Left lung (tissue), 10 donors: ENCODE measurements around the gene GRXCR1. TPM values are rescaled to one million over a fixed set of nuclear protein-coding genes. Genes with fewer than 3 reads are reported as not detected.

Source experiments
- ATAC-seq: fragments of 200-7000 bp; cut with Tn5 transposase; one replicate; pipeline ENCODE4 v1.9.1; 2020; ENCODE audit warnings: moderate library complexity
- DNase-seq, 4 donors: peaks; one replicate each; pipeline ENCODE4 v3.0.0-alpha.2; 2013 to 2020
- H3K27ac ChIP-seq, 2 donors: fragments of 200-600 bp; sonication (generic) in 1 of 2; one replicate each; pipeline versions ENCODE4 v1.5.0 to v1.8.0; 2020 to 2021
- H3K27me3 ChIP-seq, 2 donors: fragments of 200-600 bp; sonication (generic) in 1 of 2; one replicate each; pipeline versions ENCODE4 v1.5.0 to v1.8.0; 2020 to 2021
- H3K36me3 ChIP-seq, 2 donors: fragments of 200-600 bp; sonication (generic) in 1 of 2; one replicate each; pipeline versions ENCODE4 v1.5.0 to v1.8.0; 2020 to 2021
- H3K4me1 ChIP-seq, 2 donors: fragments of 200-600 bp; one replicate each; pipeline ENCODE4 v1.8.0; 2021
- H3K4me3 ChIP-seq, 2 donors: fragments of 200-600 bp; sonication (generic) in 1 of 2; one replicate each; pipeline versions ENCODE4 v1.5.0 to v1.8.0; 2020 to 2021; ENCODE audit warnings: mild to moderate bottlenecking in 1 of 2
- H3K9me3 ChIP-seq, 2 donors: fragments of 200-600 bp; sonication (generic) in 1 of 2; one replicate each; pipeline versions ENCODE4 v1.5.0 to v1.8.0; 2020 to 2021
- CTCF ChIP-seq, 2 donors: fragments of 200-600 bp; sonication (generic) in 1 of 2; IDR thresholded peaks; one replicate each; pipeline versions ENCODE4 v1.5.0 to v1.8.0; 2021; ENCODE audit warnings: antibody characterized with exemption in 2 of 2
- intact Hi-C, 2 donors: fragments of 100-400 bp; cut with DNase I; formaldehyde crosslinking; loops; one replicate each; pipeline versions ENCODE4 v1.11.2 to v1.14.2; 2022
- polyA plus RNA-seq, 6 donors: library from polyadenylated mRNA; unstranded; fragments of 120-200 nt; gene quantifications; one replicate each; pipeline ENCODE4 v1.2.1, GENCODE V29; 2013; ENCODE audit not compliant: insufficient read length in 6 of 6
- total RNA-seq, 2 donors: library from RNA; stranded (reverse); fragmentation: NEBNext Ultra II Directional; extraction: Animal tissue kit (Norgen Biotek cat#: 25700); gene quantifications; one replicate each; pipeline ENCODE4 v1.2.1, GENCODE V29; 2021
- donor health status: DM: no; HTN: yes; CAD: no.
- donor health status: DM: no; HTN: no; CAD: no.

The GRXCR1 gene
- total and polyA plus RNA-seq, 8 donors = not detected

DNA sequence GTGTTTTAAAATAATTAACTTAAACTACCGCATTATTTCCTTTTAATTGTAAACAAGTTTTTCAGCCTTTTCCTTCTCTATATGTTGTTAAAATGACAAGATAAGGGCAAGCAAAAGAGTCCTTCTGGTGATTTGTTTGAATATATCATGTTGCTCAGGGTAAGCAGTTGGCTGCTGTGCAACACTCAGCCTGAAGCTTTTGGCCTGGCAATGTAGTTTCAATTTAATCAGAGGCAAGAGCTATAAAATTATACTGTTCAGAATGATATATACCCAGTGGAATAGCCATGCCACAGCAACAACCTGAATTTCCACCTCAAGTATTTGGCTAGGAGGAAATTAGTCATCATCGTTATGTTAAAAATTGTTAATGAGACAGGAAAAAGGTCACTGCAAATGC lies 53.4 kb downstream of the GRXCR1 start:
- TF ChIP-seq CTCF (IDR thresholded peaks at IDR 0.05) = no peak
- intact Hi-C loops = no loop called here
- Histone ChIP-seq H3K4me1 (no peaks in the 10 kb centered on the region), H3K27me3 (no peaks in the 10 kb centered on the region), H3K36me3 (no peaks in the 10 kb centered on the region), H3K27ac (no peak overlapping the region), H3K9me3 (no peaks in the 10 kb centered on the region), H3K4me3 (no peak overlapping the region)
- DNase-seq (no peak), ATAC-seq (no peak)

GRCh38 chr4:42953321-42953720 lies 60.8 kb downstream of the GRXCR1 start:
- H3K9me3 ChIP-seq = no peaks in the 10 kb centered on the region
- no peaks in the 10 kb centered on the region for H3K4me1 ChIP-seq
- no peak for TF ChIP-seq CTCF (IDR thresholded peaks at IDR 0.05)
- DNase-seq = no peak
- no peaks in the 10 kb centered on the region for H3K36me3 ChIP-seq
- H3K27me3 ChIP-seq = no peaks in the 10 kb centered on the region
- no peak overlapping the region for H3K27ac ChIP-seq
- intact Hi-C loops = no loop called here
- no peak for ATAC-seq
- H3K4me3 ChIP-seq = no peak overlapping the region

DNA sequence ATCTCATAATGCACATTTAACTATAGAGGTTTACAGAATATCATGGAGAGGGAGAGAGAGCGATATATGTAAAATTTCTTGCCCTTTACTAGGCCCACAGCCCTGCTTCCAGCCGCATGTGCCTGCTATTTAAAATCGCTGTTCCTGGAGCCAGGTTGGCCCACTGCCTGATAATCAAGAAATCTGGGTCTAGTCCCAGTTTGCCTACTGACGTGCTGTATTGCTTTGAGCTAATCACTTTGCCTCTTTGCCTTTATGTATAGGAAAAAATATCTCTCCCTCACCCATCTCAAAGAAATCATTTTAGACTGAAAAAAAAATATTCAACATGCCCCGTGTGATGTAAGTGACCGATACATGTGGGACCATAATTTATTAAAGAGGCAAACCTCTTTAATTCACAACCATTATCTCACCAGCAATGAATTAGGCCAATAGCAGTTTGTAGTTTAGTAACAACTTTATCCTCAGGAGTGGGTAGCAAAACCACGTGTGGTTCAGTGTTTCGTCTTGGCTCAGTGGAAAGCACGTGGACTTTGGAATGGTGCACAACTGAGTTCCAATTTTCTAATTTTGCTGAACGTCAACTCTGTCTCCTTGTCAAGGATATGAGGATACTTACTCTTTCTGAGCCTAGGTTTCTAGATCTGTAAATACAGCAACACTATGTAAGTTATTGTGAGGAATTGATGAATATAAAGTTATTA lies 62.6 kb downstream of the GRXCR1 start:
- H3K36me3 ChIP-seq = no peaks in the 10 kb centered on the region
- intact Hi-C loops = no loop called here
- no peaks in the 10 kb centered on the region for H3K4me1 ChIP-seq
- no peaks in the 10 kb centered on the region for H3K27me3 ChIP-seq
- H3K4me3 ChIP-seq = no peak overlapping the region
- H3K9me3 ChIP-seq = no peaks in the 10 kb centered on the region
- peak in 1 of 4 donors; percentile 2 for DNase-seq
- no peak overlapping the region for H3K27ac ChIP-seq
- TF ChIP-seq CTCF (IDR thresholded peaks at IDR 0.05) = no peak
- ATAC-seq = no peak

DNA sequence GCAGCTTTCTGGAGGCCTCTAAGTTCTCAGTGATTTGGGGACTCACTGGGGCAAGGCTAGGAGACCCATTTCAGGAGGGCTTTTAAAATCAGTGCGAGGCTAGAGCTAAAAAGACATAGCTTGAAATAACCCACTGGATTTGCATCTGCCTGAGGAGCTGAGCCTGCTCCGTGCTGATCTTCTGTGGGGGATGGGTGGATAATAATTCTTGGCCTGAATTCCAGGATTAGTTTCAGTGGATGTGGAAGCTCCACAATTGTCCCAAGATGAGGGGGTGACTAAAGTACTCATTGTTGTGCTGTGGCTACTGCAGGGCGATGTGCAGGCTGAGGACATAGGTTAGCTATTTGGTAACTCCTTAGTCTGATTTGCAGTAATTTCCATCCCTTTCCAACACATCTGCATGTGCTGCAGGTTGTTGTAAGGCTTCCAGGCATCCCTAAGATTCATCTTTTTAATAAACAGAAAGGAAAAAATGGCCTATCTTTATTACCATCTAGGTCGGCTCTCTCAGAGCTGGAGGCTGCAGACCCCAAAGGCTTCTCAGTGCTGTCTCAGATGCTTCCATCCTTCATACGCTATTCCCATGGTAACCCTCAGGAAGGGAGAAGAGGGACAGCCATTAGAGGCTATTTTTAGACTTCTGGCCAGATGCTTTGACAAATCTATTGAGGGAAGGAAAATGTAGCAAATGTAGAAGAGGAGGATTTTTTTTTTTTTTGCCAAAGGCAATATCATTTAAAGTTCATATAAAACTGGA lies 63.4 kb downstream of the GRXCR1 start:
- DNase-seq (no peak), ATAC-seq (no peak)
- no peak overlapping the region for H3K4me3 ChIP-seq
- H3K36me3 ChIP-seq = no peaks in the 10 kb centered on the region
- intact Hi-C loops = no loop called here
- no peaks in the 10 kb centered on the region for H3K4me1 ChIP-seq
- H3K9me3 ChIP-seq = no peaks in the 10 kb centered on the region
- no peak overlapping the region for H3K27ac ChIP-seq
- H3K27me3 ChIP-seq = no peaks in the 10 kb centered on the region
- TF ChIP-seq CTCF (IDR thresholded peaks at IDR 0.05) = no peak

DNA sequence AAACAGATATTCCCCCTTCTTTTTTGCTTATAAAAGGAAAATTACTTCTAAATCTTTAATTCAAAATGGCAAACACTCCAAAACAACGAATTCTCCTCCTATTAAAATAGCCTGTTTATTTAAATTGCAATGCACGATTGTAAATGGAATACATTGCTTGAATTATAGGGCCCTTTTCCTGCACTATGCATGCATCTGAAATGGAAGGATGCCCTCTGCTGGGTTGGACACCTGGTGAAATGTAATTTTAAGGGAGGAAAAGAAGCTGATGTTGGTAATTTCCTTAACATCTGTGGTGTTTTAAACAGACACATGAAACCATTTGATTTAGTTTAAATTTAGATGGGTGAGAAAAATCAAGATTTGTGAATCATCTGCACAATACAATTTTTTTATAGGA lies 72.8 kb downstream of the GRXCR1 start:
- H3K9me3 ChIP-seq = no peaks in the 10 kb centered on the region
- TF ChIP-seq CTCF (IDR thresholded peaks at IDR 0.05) = no peak
- no peak overlapping the region for H3K4me3 ChIP-seq
- H3K4me1 ChIP-seq = no peaks in the 10 kb centered on the region
- intact Hi-C loops = no loop called here
- DNase-seq = peak in 1 of 4 donors; percentile 1
- H3K27me3 ChIP-seq = no peaks in the 10 kb centered on the region
- peak; percentile 61 for ATAC-seq
- no peaks in the 10 kb centered on the region for H3K36me3 ChIP-seq
- H3K27ac ChIP-seq = no peak overlapping the region
